HG03097 (cell line): ENCODE data around the gene INPP1.
"Not testable (repeated sequence)": the region's sequence is repeated elsewhere in the genome, so short reads cannot be mapped to it uniquely, and the experiment has no call there.

Experiments used
- ATAC-seq: cut with Tn5 transposase; IDR thresholded peaks from one replicate; pipeline ENCODE4 v1.9.1; 2021; ENCODE audit not compliant: unreplicated experiment, low FRiP score

INPP1 gene

GRCh38 chr2:190343536-190344275 lies at the start of gene INPP1:
Gene INPP1, plus strand, starts transcription at chr2:190343589. Its CDS starts 16,514 bp downstream, at chr2:190360103.
- peak; percentile 56 for ATAC-seq

- not testable (repeated sequence) for ATAC-seq
These were observed 45.5 kb upstream of the INPP1 start for GRCh38 chr2:190297880-190298279.

- no peak for ATAC-seq
These were observed 42.4 kb upstream of the INPP1 start for GRCh38 chr2:190301032-190301431.

- ATAC-seq = no peak
These were observed 41.3 kb upstream of the INPP1 start for GRCh38 chr2:190302052-190302451.

GRCh38 chr2:190303647-190304046 lies 39.7 kb upstream of the INPP1 start:
- no peak for ATAC-seq

- ATAC-seq = no peak
These were observed 39.0 kb upstream of the INPP1 start for GRCh38 chr2:190304404-190304803.

- no peak for ATAC-seq
These were observed 35.4 kb upstream of the INPP1 start for GRCh38 chr2:190308031-190308430.

GRCh38 chr2:190311893-190312634 lies 31.3 kb upstream of the INPP1 start:
- ATAC-seq = no peak

- ATAC-seq = not testable (repeated sequence)
These were observed 30.8 kb upstream of the INPP1 start for GRCh38 chr2:190312635-190313025.

- ATAC-seq = no peak
These were observed 29.5 kb upstream of the INPP1 start for GRCh38 chr2:190313880-190314279.

- no peak for ATAC-seq
These were observed 28.1 kb upstream of the INPP1 start for GRCh38 chr2:190315273-190315672.

- ATAC-seq = no peak
These were observed 24.9 kb upstream of the INPP1 start for GRCh38 chr2:190318514-190318913.

- ATAC-seq = peak; percentile 25
These were observed 24.3 kb upstream of the INPP1 start for GRCh38 chr2:190318931-190319554.

- ATAC-seq = peak; percentile 96
These were observed 23.6 kb upstream of the INPP1 start, which contains the start of gene HIBCH for GRCh38 chr2:190319555-190320498. Gene HIBCH, minus strand, starts transcription at chr2:190319826. Its CDS starts 76 bp downstream, at chr2:190319750.

- ATAC-seq = no peak
These were observed 22.7 kb upstream of the INPP1 start for GRCh38 chr2:190320696-190321095.

- ATAC-seq = no peak
These were observed 20.0 kb upstream of the INPP1 start for GRCh38 chr2:190323406-190323805.

- ATAC-seq = no peak
These were observed 17.8 kb upstream of the INPP1 start for GRCh38 chr2:190325588-190325987.

GRCh38 chr2:190327867-190328572 lies 15.4 kb upstream of the INPP1 start:
- no peak for ATAC-seq

GRCh38 chr2:190328573-190329147 lies 14.7 kb upstream of the INPP1 start:
- ATAC-seq = no peak
